ENCODE measurements around the gene PBX2. TPM values are rescaled to one million over a fixed set of nuclear protein-coding genes. Genes with fewer than 3 reads are reported as not detected.

PBX2 gene
- total and polyA plus RNA-seq, 12 donors, result 25.6 to 55.4 (median 44.1) TPM

DNA sequence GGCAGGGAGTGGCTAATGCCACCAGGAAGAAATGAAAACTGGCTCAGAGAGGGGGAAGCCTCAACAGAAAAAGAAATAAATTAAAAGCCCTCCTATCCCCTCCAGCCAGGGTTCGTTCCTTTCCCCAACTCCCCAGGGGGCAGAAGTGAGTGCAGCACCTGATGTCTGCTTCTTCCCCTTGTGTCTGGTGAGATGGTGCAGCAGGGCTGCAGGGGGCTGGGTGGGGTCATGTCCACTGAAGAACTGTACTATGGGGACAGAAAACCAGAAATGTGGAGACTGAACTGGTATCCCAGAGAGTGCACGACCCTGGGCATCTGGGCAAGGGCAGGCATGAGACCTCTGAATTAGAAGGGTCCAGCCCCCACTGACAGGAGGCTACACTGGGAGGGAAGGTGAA is 21.7 kb downstream of the PBX2 start:
- no peaks in the 10 kb centered on the region for H3K9me3 ChIP-seq
- 74 to 75% methylated on average over 2 of the region's 2 CpGs for WGBS, 2 donors
- ATAC-seq (no peak), DNase-seq (no peak)
- no peak overlapping the region for H3K4me3 ChIP-seq
- peaks cover 0 to 7% (median 0%) of the 10 kb centered on the region in 9 donors for H3K4me1 ChIP-seq
- H3K36me3 ChIP-seq, result peaks cover 0 to 75% (median 17%) of the 10 kb centered on the region in 9 donors
- H3K27me3 ChIP-seq, result no peaks in the 10 kb centered on the region
- peak overlapping the region in 5 of 10 donors; percentile 13 to 64 (median 23) for H3K27ac ChIP-seq
- intact Hi-C loops (cut with DNase I), result no loop called here
- TF ChIP-seq, protein P1, sequence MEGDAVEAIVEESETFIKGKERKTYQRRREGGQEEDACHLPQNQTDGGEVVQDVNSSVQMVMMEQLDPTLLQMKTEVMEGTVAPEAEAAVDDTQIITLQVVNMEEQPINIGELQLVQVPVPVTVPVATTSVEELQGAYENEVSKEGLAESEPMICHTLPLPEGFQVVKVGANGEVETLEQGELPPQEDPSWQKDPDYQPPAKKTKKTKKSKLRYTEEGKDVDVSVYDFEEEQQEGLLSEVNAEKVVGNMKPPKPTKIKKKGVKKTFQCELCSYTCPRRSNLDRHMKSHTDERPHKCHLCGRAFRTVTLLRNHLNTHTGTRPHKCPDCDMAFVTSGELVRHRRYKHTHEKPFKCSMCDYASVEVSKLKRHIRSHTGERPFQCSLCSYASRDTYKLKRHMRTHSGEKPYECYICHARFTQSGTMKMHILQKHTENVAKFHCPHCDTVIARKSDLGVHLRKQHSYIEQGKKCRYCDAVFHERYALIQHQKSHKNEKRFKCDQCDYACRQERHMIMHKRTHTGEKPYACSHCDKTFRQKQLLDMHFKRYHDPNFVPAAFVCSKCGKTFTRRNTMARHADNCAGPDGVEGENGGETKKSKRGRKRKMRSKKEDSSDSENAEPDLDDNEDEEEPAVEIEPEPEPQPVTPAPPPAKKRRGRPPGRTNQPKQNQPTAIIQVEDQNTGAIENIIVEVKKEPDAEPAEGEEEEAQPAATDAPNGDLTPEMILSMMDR (IDR thresholded peaks at IDR 0.05), result no peak

DNA sequence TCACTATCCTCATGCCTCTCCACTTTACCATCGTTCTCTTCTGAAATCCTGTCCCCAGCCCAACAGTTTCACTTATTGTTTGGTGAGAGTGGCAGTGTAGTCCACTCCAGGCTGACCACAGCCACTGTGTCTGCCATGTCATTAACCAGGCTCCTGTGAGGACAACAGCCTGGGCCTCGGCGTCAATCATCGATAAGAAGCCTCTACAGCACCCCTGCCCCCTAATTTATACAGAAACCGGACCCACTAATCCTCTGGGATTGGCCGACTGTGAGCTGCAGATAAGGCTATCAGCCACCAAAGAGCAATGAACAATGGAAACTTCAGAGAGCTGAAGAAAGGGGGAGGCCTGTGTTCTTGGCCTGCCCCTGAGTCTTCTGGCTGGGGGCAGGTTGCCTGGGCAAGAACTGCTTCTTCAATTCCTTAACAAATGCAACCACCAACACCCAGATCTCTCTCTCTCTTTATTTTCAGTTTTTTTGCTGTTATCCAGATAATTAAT is 22.2 kb downstream of the PBX2 start:
- no peak for DNase-seq
- Histone ChIP-seq H3K27me3 (no peaks in the 10 kb centered on the region), H3K9me3 (no peaks in the 10 kb centered on the region), H3K27ac (peak overlapping the region in 5 of 10 donors; percentile 7 to 64 (median 23)), H3K4me1 (peaks cover 0 to 9% (median 0%) of the 10 kb centered on the region in 9 donors), H3K4me3 (no peak overlapping the region), H3K36me3 (peaks cover 0 to 80% (median 23%) of the 10 kb centered on the region in 9 donors)
- TF ChIP-seq, protein P1 (IDR thresholded peaks at IDR 0.05), result no peak
- 36 to 48% methylated on average over 6 of the region's 6 CpGs for WGBS, 2 donors
- no peak for ATAC-seq
- intact Hi-C loops (cut with DNase I), result no loop called here

DNA sequence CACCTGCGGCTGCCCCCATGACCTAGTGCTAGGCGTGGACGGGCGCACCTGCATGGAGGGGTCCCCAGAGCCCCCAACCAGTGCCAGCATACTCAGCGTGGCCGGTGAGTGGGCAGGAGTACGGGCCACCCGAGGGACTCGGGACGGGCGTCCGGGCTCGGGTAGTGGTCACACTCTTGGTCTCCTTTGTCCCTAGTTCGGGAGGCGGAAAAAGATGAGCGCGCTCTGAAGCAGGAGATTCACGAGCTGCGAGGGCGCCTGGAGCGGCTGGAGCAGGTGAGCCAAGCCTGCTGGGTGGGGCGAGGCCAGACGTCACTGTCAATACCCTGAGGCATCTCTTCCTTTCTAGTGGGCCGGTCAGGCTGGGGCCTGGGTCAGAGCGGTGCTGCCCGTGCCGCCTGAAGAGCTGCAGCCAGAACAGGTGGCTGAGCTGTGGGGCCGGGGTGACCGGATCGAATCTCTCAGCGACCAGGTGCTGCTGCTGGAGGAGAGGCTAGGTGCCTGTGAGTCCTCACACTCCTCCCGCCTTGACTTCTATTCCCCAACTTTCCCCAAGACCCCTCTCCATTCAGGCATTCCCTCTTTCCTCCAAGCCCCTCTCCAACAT is 22.7 kb downstream of the PBX2 start:
- TF ChIP-seq, protein P1 (IDR thresholded peaks at IDR 0.05), result no peak
- intact Hi-C loops (cut with DNase I), result no loop called here
- peaks cover 0 to 86% (median 25%) of the 10 kb centered on the region in 9 donors for H3K36me3 ChIP-seq
- WGBS, 2 donors, result 81 to 85% methylated on average over 31 to 32 of the region's 32 CpGs
- no peak overlapping the region for H3K4me3 ChIP-seq
- H3K4me1 ChIP-seq, result peaks cover 0 to 9% (median 0%) of the 10 kb centered on the region in 9 donors
- no peaks in the 10 kb centered on the region for H3K27me3 ChIP-seq
- peak overlapping the region in 5 of 10 donors; percentile 7 to 64 (median 16) for H3K27ac ChIP-seq
- no peak for DNase-seq
- ATAC-seq, result peak in 1 of 8 donors; percentile 6
- no peaks in the 10 kb centered on the region for H3K9me3 ChIP-seq

DNA sequence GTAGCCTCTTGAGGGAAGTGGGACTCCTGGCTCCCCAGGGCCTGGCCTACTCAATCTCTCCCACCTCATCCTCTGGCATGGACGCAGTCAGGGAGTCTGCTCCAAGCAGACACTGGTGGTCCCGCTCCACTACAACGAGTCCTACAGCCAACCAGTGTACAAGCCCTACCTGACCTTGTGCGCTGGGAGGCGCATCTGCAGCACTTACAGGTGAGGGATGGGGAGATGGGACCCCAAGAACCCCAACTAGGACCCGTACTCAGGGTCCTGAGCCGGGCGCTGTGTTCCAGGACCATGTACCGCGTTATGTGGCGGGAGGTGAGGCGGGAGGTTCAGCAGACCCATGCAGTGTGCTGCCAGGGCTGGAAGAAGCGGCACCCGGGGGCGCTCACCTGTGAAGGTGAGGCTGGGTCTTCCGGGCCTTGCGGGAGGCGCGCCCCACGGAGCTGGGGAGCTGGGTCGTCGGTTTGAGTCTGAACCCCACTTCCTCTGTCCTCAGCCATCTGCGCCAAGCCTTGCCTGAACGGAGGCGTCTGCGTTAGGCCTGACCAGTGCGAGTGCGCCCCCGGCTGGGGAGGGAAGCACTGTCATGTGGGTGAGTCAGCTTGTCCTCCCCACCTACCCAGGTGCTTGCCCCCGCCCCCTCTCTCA is 23.5 kb downstream of the PBX2 start:
- H3K27me3 ChIP-seq, result no peaks in the 10 kb centered on the region
- ATAC-seq, result peak in 1 of 8 donors; percentile 10
- H3K27ac ChIP-seq, result peak overlapping the region in 2 of 10 donors; percentile 6 to 17

More for the DNA sequence above, 23.5 kb downstream of the PBX2 start:
- intact Hi-C loops (cut with DNase I), result no loop called here
- no peak for DNase-seq
- Histone ChIP-seq H3K36me3 (peaks cover 0 to 93% (median 25%) of the 10 kb centered on the region in 9 donors), H3K9me3 (no peaks in the 10 kb centered on the region), H3K4me3 (no peak overlapping the region), H3K4me1 (peaks cover 0 to 9% (median 0%) of the 10 kb centered on the region in 9 donors)
- WGBS, 2 donors, result 78 to 88% methylated on average over 30 of the region's 30 CpGs
- TF ChIP-seq, protein P1 (IDR thresholded peaks at IDR 0.05), result no peak

All from heart right ventricle (tissue), 16 donors.